Measurements from ENCODE around the gene ULK2.

DNA sequence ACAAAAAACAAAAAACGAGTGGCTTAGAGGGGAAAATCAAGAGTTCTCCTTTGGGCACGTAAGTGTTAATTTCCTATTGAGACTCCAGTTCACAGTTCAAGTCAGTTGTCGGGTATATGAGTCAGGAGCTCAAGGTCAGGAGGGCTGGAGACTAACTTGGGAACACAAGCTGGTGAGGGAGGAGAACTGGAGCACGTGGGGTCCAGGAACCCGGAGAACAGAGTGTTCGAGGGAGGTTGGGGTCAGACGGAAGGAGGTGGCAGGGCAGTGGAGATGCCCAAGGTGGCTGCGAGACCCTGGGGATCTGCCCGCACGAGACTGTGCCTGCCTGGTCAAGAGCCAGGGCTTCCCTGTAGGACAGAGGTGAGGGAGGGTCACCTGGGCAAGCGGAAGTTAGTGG, 131.7 kb downstream of the ULK2 start:
- no peak for TF ChIP-seq ZBTB7A (IDR thresholded peaks at IDR 0.05; ENCODE audit: low read depth)
- TF ChIP-seq, protein P1, sequence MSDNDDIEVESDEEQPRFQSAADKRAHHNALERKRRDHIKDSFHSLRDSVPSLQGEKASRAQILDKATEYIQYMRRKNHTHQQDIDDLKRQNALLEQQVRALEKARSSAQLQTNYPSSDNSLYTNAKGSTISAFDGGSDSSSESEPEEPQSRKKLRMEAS (IDR thresholded peaks at IDR 0.05): no peak
- TF ChIP-seq TAF1 (IDR thresholded peaks at IDR 0.05; ENCODE audit: low read depth): no peak
- TF ChIP-seq CEBPB (IDR thresholded peaks at IDR 0.05): no peak
- no peak for TF ChIP-seq TEAD4 (IDR thresholded peaks at IDR 0.05)
- no peak for TF ChIP-seq YY1 (IDR thresholded peaks at IDR 0.05; ENCODE audit: low read depth)
- no peak for TF ChIP-seq FOXM1 (IDR thresholded peaks at IDR 0.05; ENCODE audit: borderline replicate concordance, low read depth)

All from Ishikawa (cell line).